SIG-M5 (cell line): ENCODE data around the gene COASY.
"Not testable (repeated sequence)": the region's sequence is repeated elsewhere in the genome, so short reads cannot be mapped to it uniquely, and the experiment has no call there.

Experiments
- DNase-seq: peaks from one replicate; lab custom pipeline; 2025; lab: John Stamatoyannopoulos, UW

COASY gene

DNA sequence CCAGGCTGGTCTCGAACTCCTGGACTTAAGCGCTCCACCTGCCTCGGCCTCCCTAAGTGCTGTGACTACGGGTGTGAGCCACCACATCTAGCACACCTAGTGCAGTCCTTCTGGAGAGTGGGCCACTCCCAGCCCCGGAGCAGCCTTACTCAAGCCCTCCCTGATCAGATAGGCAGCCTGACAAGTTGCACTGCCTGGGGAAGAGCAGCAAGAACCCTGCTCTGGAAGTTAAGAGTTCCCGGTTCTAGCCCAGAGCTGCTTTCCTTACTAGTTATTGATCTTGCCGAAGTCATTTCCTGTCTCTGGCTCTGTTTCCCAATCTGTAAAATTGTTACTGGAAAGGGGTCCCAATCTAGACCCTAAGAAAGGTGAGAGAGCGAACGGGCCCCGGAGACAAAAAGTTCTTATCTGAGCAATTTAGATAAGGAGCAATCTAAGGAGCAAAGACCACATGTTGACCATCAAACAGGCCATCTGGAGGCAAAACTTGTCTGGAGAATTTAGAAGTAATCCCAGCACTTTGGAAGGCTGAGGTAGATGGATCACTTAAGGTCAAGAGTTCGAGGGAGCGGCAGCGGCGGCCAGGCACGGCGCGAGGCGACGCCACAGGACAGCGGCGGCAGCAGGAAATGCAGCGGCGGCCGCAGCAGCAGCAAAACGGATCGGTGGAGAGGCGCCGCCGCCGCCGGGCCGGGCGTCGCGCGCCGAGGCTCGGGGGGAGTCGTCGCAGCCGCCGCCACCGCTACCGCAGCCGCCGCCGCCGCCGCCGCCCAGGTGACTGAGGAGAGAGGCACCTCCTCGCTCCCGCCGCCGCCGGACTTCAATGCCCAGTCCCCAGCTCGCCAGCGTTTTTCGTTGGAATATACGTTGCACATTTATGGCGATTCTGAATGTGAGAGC, 30.2 kb upstream of the COASY start:
- no peak for DNase-seq

GRCh38 chr17:42535155-42536047, 26.5 kb upstream of the COASY start:
- no peak for DNase-seq

DNA sequence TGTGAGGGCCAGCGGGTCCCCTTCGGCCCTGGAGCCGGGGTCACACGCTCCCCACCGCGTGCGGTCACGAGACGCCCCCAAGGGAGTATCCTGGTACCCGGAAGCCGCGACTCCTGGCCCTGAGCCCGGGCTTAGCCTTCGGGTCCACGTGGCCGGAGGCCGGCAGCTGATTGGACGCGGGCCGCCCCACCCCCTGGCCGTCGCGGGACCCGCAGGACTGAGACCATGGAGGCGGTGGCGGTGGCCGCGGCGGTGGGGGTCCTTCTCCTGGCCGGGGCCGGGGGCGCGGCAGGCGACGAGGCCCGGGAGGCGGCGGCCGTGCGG, 25.9 kb upstream of the COASY start, which contains the start of gene NAGLU:
TSS of gene NAGLU (plus strand) at position 194 of the 324 bp plus-strand sequence. CDS start at position 226, 32 bp downstream.
- DNase-seq = no peak

GRCh38 chr17:42536372-42537155, 25.4 kb upstream of the COASY start:
- no peak for DNase-seq

DNA sequence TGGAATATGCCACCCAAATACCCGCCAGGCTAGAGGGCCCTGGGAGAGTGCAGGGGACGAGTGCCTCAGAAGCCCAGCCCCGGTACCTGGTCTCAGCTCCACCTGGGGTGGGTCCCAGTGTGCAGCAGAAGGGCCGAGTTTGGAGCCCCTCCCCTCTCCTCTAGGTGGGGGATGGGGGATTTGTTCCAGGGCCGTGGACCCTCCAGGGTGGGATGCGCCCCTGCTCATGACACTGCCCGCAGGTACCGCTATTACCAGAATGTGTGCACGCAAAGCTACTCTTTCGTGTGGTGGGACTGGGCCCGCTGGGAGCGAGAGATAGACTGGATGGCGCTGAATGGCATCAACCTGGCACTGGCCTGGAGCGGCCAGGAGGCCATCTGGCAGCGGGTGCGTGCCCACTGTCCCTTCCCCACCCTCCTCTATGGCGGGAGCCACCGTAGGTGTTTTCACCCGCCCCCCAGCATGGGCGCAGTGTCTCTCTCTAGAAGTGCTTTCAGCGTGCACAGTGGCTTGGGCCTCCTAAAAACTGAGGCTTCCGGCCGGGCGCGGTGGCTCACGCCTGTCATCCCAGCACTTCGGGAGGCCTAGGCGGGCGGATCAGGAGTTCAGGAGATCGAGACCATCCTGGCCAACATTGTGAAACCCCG, 24.7 kb upstream of the COASY start:
- no peak for DNase-seq

DNA sequence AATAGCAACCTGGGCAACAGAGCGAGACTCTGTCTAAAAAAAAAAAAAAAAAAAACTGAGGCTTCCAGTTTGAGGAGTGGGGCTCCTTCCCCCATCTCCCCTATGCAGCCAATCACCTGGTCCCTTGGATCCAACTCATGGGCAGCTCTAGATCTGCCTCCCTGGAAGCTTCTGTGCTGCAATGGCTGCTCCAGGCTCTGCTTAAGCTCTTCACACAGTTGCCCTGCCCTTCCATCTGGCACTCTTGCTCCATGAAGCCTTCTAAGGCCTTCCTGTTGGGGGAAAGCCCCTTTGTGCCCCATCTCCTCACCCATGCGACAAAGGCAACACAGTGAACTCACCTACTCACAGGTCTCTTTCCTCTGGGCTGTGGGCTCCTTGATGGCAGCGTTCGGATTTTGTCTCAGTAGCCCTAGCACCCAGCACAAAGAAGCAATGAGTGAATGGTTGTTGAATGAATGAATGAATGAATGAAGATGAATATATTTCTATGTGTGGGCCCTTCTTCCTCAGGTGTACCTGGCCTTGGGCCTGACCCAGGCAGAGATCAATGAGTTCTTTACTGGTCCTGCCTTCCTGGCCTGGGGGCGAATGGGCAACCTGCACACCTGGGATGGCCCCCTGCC, 24.0 kb upstream of the COASY start:
- no peak for DNase-seq

GRCh38 chr17:42538482-42538881, 23.5 kb upstream of the COASY start:
- DNase-seq = no peak

DNA sequence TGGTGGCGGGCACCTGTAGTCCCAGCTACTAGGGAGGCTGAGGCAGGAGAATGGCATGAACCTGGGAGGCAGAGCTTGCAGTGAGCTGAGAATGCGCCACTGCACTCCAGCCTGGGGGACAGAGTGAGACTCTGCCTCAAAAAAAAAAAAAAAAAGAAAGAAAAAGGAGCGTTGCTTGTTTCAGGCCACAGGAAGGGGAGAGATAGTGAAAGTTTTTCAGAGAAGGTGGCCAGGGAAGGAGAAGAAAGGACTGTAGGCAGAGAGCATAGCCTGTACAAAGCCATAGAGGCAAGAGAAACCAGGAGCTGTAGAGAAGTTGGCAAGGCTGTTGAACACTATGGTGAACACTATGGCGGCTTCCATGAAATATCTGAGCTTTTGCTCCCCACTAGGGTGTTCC, 21.4 kb upstream of the COASY start:
- DNase-seq = not testable (repeated sequence)

DNA sequence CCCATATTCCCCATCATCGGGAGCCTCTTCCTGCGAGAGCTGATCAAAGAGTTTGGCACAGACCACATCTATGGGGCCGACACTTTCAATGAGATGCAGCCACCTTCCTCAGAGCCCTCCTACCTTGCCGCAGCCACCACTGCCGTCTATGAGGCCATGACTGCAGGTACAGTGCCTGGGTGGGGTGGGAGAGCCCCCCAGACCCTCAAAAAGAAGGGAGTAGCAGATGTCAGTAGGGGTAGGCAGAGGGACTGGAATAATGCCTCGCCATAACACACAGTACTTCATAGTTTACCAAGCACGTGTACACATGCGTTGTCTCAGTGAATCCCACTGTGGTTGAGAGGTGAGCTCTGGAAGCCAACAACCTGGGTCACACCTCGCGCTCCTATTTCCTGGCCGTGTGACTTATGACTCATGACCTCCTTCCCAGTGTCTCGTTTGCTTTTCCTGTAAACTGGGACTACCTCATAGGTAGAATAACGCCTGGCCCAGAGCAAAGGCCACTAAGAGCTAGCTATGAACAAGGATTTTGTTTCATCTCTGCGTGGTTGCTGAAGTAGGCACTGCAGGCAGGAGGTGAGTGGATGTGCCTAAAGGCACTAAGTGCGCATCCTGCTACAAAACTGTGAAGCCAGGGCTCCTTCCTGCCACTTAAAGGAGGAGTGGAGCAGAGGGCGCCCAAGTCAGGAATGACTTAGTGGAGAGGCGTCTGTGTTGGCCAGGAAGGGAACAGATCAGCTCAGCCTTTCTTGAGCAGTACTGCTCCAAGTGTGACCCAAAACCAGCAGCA, 20.7 kb upstream of the COASY start:
- DNase-seq = no peak

DNA sequence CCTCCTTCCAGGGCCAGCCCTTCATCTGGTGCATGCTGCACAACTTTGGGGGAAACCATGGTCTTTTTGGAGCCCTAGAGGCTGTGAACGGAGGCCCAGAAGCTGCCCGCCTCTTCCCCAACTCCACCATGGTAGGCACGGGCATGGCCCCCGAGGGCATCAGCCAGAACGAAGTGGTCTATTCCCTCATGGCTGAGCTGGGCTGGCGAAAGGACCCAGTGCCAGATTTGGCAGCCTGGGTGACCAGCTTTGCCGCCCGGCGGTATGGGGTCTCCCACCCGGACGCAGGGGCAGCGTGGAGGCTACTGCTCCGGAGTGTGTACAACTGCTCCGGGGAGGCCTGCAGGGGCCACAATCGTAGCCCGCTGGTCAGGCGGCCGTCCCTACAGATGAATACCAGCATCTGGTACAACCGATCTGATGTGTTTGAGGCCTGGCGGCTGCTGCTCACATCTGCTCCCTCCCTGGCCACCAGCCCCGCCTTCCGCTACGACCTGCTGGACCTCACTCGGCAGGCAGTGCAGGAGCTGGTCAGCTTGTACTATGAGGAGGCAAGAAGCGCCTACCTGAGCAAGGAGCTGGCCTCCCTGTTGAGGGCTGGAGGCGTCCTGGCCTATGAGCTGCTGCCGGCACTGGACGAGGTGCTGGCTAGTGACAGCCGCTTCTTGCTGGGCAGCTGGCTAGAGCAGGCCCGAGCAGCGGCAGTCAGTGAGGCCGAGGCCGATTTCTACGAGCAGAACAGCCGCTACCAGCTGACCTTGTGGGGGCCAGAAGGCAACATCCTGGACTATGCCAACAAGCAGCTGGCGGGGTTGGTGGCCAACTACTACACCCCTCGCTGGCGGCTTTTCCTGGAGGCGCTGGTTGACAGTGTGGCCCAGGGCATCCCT, 18.5 kb upstream of the COASY start:
- DNase-seq = no peak

GRCh38 chr17:42544874-42545283, 17.1 kb upstream of the COASY start:
- DNase-seq = no peak

- not testable (repeated sequence) for DNase-seq
These were observed 16.0 kb upstream of the COASY start for GRCh38 chr17:42545755-42546505.

DNA sequence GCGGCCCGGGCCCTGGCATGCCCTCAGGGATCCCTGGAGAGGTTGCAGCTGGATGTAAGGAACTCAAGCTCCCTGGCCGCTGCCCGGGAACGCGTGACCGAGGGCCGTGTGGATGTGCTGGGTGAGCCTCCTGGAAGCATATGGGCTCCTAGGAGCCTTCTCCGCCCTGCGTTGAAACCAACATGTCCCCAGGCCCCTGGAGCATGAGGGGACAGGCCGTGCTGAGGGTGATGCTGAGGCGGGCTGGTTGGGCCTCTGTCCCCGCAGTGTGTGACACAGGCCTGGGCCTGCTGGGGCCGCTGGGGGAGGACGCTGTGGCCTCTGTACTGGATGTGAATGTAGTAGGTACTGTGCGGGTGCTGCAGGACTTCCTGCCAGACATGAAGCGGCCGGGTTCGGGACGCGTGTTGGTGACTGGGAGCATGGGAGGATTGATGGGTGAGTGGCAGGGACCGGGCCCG, 14.9 kb upstream of the COASY start:
- no peak for DNase-seq

DNA sequence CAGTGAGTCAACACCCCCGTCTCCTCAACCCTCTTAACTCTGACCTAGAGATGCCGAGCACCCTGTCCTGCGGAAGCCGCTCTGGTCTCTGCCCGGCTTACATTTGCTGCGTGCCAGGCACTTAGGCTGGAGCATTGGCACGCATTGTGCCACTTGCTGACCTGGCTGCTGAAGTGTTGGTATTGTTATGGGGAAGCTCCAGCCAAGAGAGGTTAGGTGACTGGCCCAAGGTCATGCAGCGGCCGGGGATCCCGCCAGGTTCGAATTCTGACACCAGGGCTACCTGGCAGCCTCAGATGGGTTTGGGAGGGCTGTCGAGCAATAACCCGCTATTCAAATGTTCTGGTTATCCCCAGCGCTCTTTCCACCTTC, 14.3 kb upstream of the COASY start:
- DNase-seq = no peak

- DNase-seq = no peak
These were observed 13.7 kb upstream of the COASY start for GRCh38 chr17:42548070-42548837.

GRCh38 chr17:42548993-42549755, 12.8 kb upstream of the COASY start:
- no peak for DNase-seq

DNA sequence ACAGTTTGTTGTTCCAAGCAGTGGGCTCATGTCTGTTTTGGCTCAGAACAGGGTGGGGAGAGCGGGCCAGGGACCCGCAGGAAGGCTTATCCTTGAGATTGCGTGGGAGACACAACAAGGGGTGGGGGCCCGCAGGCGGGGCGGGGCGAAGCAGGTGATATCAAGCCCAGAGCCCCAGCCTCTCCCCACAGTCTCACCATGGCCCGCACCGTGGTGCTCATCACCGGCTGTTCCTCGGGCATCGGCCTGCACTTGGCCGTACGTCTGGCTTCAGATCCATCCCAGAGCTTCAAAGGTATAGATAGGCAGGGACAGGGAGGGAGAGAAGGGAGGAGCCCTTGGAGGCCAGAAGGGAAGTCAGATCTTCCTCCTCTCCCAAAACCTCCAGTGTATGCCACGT, 9.2 kb upstream of the COASY start, which contains the start of gene HSD17B1:
TSS of gene HSD17B1 (plus strand) at position 188 of the 400 bp plus-strand sequence. CDS start at position 199, 11 bp downstream.
- not testable (repeated sequence) for DNase-seq
